T-helper 22 cell (primary cell): Measurements from ENCODE around the gene DARS2.

Experiments used
- DNase-seq: peaks from one replicate; pipeline ENCODE4 v3.0.0-alpha.2; 2020; ENCODE audit warnings: low read depth

Gene DARS2

GRCh38 chr1:173889885-173890284 is 65.4 kb downstream of the DARS2 start:
- DNase-seq = no peak

DNA sequence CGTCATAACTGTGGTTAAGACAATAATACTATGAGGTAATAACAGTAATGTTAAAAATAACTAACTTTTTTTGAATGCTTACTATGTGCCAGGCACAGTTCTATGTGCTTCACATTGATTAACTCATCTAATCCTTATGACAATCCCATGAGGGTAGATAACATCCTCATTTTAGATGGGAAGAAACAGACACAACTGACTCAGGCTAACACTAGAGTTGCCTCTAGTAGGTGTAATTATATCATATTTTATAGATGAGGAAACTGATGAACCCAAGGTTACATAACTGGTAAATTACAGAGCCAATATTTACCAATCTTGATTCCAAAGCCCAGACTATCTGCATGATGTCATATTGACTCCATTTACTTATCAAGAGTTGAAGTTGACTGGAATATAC is 69.1 kb downstream of the DARS2 start:
- no peak for DNase-seq

- DNase-seq = no peak
These were observed 69.7 kb downstream of the DARS2 start for GRCh38 chr1:173894189-173894588.

GRCh38 chr1:173900427-173900826 is 76.0 kb downstream of the DARS2 start:
- DNase-seq = no peak

GRCh38 chr1:173900992-173901391 is 76.5 kb downstream of the DARS2 start:
- no peak for DNase-seq

DNA sequence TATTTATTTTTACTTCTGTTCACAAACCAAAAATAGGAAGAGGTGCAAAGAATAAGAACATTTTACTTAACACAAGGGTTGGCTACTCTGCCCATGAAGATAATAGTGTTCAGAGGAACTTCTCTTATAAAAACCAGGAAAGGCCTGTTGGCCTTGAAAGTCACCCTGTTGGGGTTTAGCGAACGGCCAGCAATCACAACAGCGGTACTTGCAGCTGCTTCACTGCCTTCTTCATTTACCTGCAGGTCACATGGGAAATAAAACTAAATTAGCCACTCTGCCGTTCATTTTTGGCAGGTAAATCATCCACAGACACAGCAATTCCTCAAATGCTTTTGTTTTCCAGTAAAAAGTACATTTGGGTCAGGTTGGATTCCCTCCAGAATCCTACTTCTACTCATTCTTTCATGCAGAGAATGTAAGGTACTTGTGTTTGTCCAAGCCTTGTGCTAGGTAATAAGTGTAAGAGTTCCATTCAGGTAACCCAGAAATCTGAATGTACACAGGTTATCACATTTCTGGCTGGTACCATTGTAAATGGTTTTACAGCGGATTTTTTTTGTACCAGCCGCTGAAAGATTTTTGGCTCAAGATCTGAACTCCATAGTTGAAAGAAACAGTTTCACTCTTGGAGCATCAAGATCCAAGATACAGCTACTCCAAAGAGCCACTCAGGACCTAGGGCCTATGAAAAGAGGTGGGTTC is 79.5 kb downstream of the DARS2 start:
- DNase-seq = no peak
